Spleen (tissue), 7 donors: ENCODE results near the gene SEPTIN10.

Source experiments
- CTCF ChIP-seq, 11 experiments: fragments of 200-600 bp in 7 of 11; fragments of 450-650 bp in 4 of 11; sonication (generic) in 4 of 11; IDR thresholded peaks in 8 of 11; conservative IDR thresholded peaks in 3 of 11; 1 replicate in 7 of 11; 2 replicates in 4 of 11; pipeline versions ENCODE4 v1.4.0 to v1.8.0; 2016 to 2021; ENCODE audit warnings: antibody characterized with exemption in 11 of 11, inconsistent platforms in 4 of 11, mild to moderate bottlenecking in 1 of 11
- POLR2A ChIP-seq, 3 donors: fragments of 450-650 bp; IDR thresholded peaks; one replicate each; pipeline ENCODE4 v1.5.1; 2017; ENCODE audit warnings: antibody characterized with exemption in 3 of 3, mild to moderate bottlenecking in 1 of 3
- donor health status: DM: no; HTN: no; CAD: no; lungs with moderate emphysema.
- donor health status: DM: no; HTN: no; CAD: no.
- donor health status: DM: no; HTN: no; CAD: no.

GRCh38 chr2:109607766-109608165, 6.0 kb downstream of the SEPTIN10 start:
- TF ChIP-seq CTCF (IDR thresholded peaks at IDR 0.05 in 8 of 11, conservative IDR thresholded peaks at IDR 0.05 in 3 of 11) (no peak), POLR2A (IDR thresholded peaks at IDR 0.05) (no peak)
